NCI-H345 (cell line): ENCODE results near the gene SCN4A.
"Not testable (repeated sequence)": the region's sequence is repeated elsewhere in the genome, so short reads cannot be mapped to it uniquely, and the experiment has no call there.

ENCODE experiments used
- DNase-seq: peaks from one replicate; lab custom pipeline; 2025; lab: John Stamatoyannopoulos, UW

Gene SCN4A

GRCh38 chr17:63984651-63985386 lies 12.1 kb upstream of the SCN4A start:
- no peak for DNase-seq

- DNase-seq: no peak
These were observed 11.5 kb upstream of the SCN4A start for GRCh38 chr17:63984236-63984635.

GRCh38 chr17:63983320-63983719 lies 10.6 kb upstream of the SCN4A start:
- no peak for DNase-seq

- DNase-seq: not testable (repeated sequence)
These were observed 9.9 kb upstream of the SCN4A start for GRCh38 chr17:63982641-63983040.

- DNase-seq: no peak
These were observed 5.8 kb upstream of the SCN4A start for GRCh38 chr17:63978272-63979200.

GRCh38 chr17:63976702-63977101 lies 4.0 kb upstream of the SCN4A start:
- no peak for DNase-seq

- DNase-seq: no peak
These were observed 2.9 kb upstream of the SCN4A start for GRCh38 chr17:63975541-63976092.

- DNase-seq: no peak
These were observed 2.0 kb upstream of the SCN4A start for GRCh38 chr17:63974594-63975192.

- no peak for DNase-seq
These were observed 1.3 kb upstream of the SCN4A start for GRCh38 chr17:63973930-63974593.

- no peak for DNase-seq
These were observed 529 bp upstream of the SCN4A start for GRCh38 chr17:63973247-63973646.

- no peak for DNase-seq
These were observed 3.4 kb downstream of the SCN4A start for GRCh38 chr17:63969278-63969677.

- no peak for DNase-seq
These were observed 4.8 kb downstream of the SCN4A start for GRCh38 chr17:63967953-63968352.

- DNase-seq: no peak
These were observed 6.0 kb downstream of the SCN4A start for GRCh38 chr17:63966646-63967264.

GRCh38 chr17:63963123-63963522 lies 9.6 kb downstream of the SCN4A start:
- no peak for DNase-seq

GRCh38 chr17:63962298-63962744 lies 10.4 kb downstream of the SCN4A start:
- DNase-seq: no peak

GRCh38 chr17:63961355-63962212 lies 11.1 kb downstream of the SCN4A start:
- DNase-seq: no peak

- no peak for DNase-seq
These were observed 12.3 kb downstream of the SCN4A start for GRCh38 chr17:63960430-63960829.

GRCh38 chr17:63960006-63960405 lies 12.7 kb downstream of the SCN4A start:
- peak; percentile 37 for DNase-seq

- no peak for DNase-seq
These were observed 16.3 kb downstream of the SCN4A start for GRCh38 chr17:63956296-63956920.

- DNase-seq: no peak
These were observed 16.9 kb downstream of the SCN4A start for GRCh38 chr17:63955791-63956190.
